PC-9 (cell line): ENCODE measurements around the gene CACNB3.

Experiments
- CTCF ChIP-seq: fragments of 200-600 bp; sonication (generic); conservative IDR thresholded peaks from 2 replicates; pipeline ENCODE4 v1.6.1; 2017; ENCODE audit warnings: mixed run types, antibody characterized with exemption, mild to moderate bottlenecking, moderate library complexity
- EZH2 ChIP-seq: fragments of 200-600 bp; sonication (generic); IDR thresholded peaks from 2 replicates; pipeline ENCODE4 v1.8.0; 2017; ENCODE audit warnings: antibody characterized with exemption, low read depth

GRCh38 chr12:48862760-48863159 is 44.5 kb downstream of the CACNB3 start:
- TF ChIP-seq CTCF (no peak), EZH2 (no peak)
